ENCODE results near the gene THAP7. TPM values are rescaled to one million over a fixed set of nuclear protein-coding genes. Genes with fewer than 3 reads are reported as not detected.
"Not testable (repeated sequence)": the region's sequence is repeated elsewhere in the genome, so short reads cannot be mapped to it uniquely, and the experiment has no call there.

THAP7 gene, protein sequence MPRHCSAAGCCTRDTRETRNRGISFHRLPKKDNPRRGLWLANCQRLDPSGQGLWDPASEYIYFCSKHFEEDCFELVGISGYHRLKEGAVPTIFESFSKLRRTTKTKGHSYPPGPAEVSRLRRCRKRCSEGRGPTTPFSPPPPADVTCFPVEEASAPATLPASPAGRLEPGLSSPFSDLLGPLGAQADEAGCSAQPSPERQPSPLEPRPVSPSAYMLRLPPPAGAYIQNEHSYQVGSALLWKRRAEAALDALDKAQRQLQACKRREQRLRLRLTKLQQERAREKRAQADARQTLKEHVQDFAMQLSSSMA
- total RNA-seq, result 10 to 100 TPM; 35.3 to 39.2 TPM

DNA sequence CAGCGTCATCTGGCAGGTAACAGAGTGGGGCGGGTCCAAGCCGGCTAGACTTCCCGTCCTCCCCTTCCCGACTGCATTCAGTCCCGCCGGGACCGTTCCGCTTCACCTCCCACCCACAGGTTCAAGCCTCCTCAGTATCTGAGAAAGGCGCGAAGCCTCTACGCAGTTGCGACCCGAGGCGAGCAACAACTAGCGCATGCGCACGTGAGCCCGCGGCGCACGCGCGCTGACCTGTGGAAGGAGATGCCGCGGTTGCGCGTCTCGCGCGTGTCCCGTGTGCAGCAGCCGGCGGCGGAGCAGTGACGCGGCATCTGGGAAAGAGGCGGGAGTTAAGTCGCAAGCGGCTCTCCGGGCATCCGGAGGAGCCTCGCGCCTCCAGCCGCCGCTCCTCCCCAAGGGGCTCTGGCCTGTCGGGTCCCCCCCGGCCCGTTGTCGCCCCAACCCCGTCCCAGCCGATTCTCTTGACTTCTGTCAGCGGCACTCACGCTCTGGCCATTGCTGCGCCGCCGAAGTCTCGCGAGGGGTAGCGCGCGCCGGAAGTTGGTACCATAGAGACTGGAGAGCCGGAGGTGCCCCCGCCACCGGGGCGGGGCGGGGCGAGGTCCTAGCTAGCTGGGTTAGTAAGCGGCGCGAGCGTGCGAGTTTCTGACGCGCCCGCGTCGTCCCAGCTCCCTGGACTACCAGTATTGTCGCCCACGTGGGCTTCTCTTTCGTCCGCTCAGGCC is at the start of gene THAP7:
Gene THAP7 (minus strand): TSS at position 518 of the 725 bp plus-strand sequence. CDS start 207 bp downstream, at position 311.
- POLR2A ChIA-PET, result interaction anchor here (1.1 to 2.5 kb wide), 3 partner anchors 13 to 22 kb away, joined by 3 to 21 read pairs (median 3); partner anchors contain the start of gene LZTR1
- CTCF ChIA-PET, result interaction anchor here (0.8 to 1.5 kb wide), 4 partner anchors 12 to 198 kb away, joined by 3 to 5 read pairs (median 3); no protein-coding TSS in a partner anchor

DNA sequence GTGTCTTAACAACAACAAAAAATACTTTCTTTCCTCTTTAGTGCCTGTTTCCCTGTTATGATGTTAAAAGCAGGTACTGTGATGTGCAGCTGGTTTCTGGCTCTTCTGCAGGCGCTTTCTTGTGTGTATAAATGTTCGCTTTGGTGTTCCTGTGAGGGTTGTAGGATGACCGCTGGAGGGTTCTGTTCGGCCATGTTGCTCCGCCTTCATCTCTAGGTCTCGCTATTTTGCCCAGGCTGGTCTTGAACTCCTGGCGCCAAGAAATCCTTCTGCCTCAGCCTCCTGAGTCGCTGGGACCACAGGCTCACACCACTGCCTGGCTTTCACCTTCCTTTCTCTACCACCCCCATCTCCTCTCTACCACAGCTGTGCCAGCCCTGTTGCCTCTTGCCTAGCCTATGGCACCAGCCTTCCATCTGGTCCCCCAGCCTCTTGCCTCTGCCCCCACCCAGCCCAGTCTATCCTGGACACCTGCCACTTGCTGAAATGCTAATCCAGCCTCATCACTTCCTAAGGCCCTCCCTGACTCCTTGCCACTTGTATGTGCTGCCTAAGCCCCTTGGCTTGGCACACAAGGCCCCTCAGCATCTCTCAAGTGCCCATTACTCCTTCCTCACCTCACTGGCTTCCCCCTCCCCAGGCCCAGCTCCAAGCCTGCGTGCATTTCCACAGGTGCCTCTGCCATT is 49.4 kb upstream of the THAP7 start:
- POLR2A ChIA-PET, result no interaction called here

DNA sequence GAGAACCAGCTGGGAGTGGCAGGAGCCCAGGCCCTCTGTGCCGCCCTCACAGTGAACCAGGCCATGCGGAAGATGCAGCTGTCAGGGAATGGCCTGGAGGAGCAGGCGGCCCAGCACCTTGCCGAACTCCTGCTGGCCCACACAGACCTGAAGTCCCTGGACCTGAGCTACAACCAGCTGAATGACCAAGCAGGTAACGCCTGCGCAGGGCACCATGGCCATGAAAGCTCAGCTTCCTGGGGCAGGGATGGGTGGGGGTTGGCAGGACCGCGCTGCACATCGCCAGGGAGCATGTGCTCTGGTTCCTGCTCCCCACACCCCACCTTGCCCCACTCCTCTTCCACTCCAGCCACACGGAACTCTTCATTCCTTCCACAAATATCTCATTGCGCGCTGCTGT is 47.0 kb upstream of the THAP7 start:
- POLR2A ChIA-PET, result not testable (repeated sequence)
- CTCF ChIA-PET, result interaction anchor here (0.5 kb wide), 1 partner anchor 87 kb away, joined by 3 read pairs; no protein-coding TSS in a partner anchor

More for the DNA sequence above, 49.4 kb upstream of the THAP7 start:
- CTCF ChIA-PET, result no interaction called here

DNA sequence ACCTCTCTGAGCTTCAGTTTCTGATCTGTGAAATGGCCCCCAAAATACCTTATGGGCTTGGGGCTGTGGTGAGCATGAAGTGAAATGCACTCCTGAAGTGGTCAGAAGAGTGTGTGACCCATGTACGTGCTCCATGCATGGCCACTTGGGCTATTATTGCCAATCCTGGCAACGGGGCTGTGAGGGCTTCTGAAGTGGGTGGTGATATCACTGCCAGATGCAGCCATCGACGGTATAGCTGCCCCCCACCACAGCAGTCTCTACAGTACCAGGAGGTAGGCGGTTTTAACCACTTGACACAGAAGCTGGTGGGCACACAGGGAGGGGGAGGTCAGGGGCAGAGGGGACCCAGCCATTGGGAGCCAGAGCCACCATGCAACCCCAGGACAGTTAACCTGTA is 46.5 kb upstream of the THAP7 start:
- CTCF ChIA-PET, result interaction anchor here (0.5 kb wide), 1 partner anchor 86 kb away, joined by 3 read pairs; no protein-coding TSS in a partner anchor
- POLR2A ChIA-PET, result not testable (repeated sequence)

DNA sequence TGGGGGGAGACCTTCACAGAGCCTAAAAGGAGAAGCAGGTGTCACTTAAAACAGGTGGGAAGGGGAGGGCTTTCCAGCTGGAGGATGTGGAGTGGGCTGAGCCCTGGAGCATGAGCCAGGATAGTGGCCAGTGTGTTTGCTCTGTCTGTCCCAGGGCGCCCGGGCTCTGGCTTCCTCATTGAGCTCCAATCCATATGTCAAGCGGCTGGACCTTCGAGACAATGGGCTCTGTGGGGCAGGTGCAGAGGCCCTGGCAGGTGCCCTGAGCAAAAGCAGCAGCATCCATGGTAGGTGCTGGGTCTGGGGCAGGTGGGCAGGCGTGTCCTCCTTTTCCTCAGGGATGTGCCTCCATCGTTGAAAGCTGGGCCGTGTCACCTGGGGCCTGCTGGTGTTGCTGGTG is 45.8 kb upstream of the THAP7 start:
- CTCF ChIA-PET, result no interaction called here
- POLR2A ChIA-PET, result no interaction called here

DNA sequence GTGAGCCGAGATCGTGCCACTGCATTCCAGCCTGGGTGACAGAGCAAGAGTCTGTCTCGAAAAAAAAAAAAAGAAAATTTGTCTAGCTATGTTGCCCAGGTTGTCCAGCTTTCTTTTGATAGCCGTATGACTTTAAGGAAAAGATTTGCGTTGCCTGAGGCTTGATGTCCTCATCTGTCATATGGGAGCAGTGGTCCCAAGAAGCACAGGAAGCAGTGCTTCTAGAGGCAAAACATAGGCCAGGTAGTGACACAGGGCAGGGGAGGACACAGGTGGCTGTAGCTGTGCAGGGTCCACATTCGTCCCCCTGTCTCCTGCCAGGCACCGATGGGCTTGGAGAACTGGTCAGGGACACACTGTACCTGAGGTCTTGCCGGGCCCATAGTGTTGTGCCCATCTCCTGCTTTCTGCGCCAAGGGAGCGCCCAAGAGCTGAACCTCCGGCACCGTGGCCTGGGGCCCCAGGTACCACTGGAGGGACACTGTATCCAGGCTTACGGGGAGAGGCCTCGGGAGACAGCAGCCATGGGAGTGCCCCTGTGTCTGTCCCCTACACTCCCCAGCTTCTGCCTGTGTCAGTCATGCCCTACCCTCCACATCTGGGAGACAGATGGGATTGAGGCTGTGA is 45.2 kb upstream of the THAP7 start:
- CTCF ChIA-PET, result interaction anchor here (0.8 kb wide), 1 partner anchor 15 kb away, joined by 3 read pairs; the partner anchor contains the start of gene SLC7A4

DNA sequence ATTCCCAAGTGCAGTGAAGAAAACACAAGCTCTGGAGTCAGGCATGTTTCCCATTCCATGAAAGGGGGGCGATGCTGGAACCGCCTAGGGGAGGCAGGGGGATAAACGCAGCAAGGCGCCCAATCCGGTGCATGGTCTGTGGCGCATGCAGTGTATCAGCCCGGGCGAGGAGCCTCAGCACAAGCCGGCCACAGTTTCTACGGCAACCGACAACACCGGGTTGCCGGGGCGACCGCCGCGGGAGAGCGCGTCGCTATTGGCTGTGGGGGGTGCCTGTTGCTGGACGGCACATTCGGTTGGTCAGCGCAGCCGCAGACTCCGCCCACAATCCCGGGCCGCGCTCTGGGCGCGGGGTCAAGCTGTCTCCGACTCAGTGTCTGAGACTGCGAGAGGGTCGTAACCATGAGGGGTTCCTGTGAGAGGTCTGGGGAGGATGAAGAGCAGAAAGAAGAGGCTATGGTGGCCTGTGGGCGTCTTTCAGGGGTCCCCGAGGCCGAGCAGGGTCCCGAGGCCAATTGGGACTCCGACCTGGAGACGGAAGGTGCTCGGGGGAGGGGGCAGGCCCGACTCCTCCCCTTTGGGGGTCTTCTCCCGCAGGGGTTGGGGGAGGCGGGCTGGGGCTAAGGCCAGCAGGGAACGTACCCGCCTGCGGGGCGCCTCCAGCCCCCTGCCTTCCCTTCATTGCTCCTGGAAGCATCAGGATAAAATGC is 43.8 kb upstream of the THAP7 start, which contains the start of gene LRRC74B:
Gene LRRC74B (plus strand): TSS at position 362 of the 710 bp plus-strand sequence. CDS start 41 bp downstream, at position 403.
- POLR2A ChIA-PET, result interaction anchor here (1.4 kb wide), 1 partner anchor 32 kb away, joined by 3 read pairs; no protein-coding TSS in a partner anchor
- CTCF ChIA-PET, result interaction anchor here (0.7 to 0.8 kb wide), 2 partner anchors 14 to 77 kb away, joined by 3 read pairs; partner anchors contain the start of gene SLC7A4

More for the DNA sequence above, 45.2 kb upstream of the THAP7 start:
- POLR2A ChIA-PET, result interaction anchor here (1.4 kb wide), 1 partner anchor 34 kb away, joined by 3 read pairs; no protein-coding TSS in a partner anchor

DNA sequence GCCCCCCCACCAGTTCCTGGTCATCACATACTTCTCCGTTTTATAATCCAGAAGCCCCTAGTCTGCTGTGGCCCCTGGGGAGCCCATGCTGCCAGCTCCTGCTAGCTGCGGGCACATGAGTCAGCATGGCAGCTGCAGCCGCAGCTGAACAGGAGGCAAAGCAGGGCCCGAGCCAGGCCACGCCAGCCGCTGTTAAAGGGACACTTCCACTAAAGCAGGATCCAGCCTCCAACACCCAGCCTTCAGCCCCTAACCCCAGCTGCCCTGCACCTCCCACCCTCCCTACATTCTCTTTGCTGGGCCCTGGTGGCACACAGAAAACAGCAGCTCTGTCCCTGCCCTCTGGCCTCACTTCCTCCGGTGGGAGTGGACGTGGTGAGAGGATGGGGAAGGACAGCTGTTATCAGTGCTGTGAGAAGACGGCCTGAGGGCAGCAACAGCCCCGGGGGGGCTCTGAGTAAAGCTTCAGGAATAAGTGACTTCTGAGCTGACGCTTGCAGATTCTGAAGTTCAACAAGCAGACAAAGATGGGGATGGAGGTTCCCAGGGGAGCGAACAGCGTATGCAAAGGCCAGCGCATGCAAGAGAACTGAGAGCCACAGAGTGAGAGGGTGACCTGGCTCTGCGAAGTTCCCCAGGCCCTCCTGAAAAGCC is 43.1 kb upstream of the THAP7 start:
- ChIA-PET CTCF (interaction anchor here (0.7 kb wide), 1 partner anchor 77 kb away, joined by 3 read pairs; no protein-coding TSS in a partner anchor), POLR2A (no interaction called here)

DNA sequence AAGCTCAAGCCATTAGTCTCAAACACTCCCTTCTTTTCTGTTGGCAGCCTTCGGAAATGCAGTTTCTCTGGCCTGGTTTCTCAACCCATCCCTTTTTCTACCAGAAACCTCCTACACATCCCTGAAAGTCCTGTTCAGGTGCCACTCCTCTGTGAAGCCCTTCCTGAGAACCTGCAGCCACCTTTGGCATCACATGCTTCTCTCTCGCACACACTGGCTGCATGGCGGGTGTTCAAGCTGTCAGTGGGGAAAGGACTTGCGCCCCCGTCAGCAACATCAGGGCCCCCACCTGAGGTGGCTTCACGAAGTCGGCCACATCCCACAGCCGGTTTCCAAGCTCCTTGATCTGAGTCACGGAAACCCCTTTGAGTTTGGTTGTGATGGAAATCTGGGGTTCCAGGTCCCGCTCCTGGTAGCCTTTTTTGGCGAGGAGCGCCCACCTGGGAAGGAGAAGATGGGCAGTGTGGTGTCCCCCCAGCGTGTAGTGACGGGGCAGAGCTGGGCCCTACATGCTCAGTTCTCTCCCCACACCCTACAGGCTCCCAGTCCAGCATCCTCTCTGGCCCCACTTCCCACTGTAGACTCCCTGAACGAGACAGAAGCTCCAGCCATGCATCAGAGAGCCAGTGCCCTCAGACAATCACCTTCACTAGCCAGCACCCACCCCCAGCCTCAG is 42.1 kb upstream of the THAP7 start:
- CTCF ChIA-PET, result no interaction called here
- POLR2A ChIA-PET, result no interaction called here

DNA sequence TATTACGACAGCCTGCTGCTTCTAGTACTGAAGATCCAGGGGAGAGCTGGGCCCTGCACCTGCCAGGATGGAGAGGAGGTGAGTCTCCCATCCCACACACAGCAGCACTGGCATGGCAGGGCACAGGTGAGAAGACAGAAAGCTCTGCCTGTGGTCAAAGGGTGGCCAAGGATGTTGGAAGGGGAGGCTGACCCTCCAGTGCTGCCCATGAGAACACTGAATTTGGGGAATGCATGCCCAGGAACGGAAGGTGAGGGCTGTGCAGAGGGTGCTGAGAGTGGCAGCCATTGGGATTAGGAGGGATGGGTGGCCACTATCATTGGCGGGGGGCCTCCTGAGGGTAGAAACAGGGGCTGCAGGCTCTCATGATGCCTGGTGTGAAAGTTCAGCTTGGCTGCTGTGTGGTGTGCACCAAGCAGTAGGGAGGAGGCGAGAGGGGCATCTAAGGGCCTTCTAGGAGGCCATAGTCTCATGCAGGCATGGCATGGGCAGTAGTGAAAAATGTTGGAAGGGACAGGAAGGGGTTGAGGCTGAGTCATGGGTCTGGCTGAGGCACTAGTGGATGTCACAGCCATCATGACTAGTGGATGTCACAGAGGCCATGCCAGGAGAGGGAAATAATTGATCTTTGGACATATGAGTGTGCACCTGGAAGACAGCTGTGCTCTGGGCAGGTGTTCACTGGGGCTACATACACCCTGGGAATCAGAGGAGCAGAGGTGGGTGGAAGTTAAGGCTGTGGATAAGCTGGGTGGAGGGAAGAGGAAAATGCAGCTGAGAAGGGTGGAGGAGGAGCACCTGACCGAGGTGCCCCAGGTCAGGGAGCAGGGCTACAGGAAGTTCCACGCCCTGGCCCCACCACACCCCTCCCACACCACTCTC is 41.3 kb upstream of the THAP7 start:
- POLR2A ChIA-PET, result no interaction called here
- CTCF ChIA-PET, result no interaction called here

DNA sequence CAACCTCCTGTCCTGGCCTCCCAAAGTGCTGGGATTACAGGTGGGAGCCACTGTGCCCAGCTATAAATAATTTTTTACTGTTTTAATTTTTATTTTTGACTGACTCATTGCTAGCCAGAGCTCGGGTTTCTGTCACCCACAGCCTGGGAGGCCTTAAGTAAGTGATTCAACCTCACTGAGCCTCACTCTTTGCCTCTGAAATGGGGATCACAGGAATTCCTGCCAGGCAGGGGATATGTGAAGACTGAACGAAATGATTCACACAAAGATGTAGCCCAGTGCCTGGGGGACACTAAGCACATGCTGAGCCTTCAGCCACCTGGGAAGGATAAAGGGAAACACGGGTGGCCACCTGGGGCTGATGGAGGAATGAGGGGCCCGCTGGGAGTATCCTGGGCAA is 40.0 kb upstream of the THAP7 start:
- ChIA-PET CTCF (no interaction called here), POLR2A (no interaction called here)

DNA sequence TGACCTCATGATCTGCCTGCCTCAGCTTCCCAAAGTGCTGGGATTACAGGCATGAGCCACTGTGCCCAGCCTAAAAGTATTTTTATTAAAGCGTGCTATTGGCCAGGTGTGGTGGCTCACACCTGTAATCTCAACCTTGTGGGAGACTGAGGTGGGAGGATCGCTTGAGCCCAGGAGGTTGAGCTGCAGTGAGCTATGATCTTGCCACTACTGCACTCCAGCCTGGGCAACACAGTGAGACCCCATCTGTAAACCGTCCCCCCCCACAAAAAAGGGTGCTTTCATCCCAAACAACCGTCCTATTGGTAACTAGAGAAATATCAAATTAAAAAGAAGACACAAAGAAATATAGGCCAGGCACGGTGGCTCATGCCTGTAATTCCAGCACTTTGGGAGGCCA is 37.2 kb upstream of the THAP7 start:
- POLR2A ChIA-PET, CTCF ChIA-PET: not testable (repeated sequence)

DNA sequence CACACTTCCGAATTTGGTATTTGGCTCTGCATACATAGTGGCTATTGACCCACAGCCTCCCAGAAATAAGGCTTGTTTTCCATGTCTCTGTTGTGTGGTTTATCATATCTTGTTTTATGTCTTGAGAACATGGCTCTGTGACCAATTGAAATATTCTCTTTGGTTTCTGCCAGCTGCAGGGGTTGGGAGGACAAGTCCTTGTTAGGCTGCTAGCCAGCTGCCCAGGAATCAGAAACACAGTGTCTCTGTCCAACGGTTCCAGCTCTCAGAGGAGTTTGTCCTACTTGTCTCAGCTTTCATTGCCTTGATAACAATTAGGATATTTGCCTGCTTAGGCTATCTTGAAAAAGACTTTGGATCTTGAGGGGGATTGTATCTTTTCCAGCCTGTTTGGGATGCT is 36.5 kb upstream of the THAP7 start:
- ChIA-PET POLR2A (no interaction called here), CTCF (no interaction called here)

DNA sequence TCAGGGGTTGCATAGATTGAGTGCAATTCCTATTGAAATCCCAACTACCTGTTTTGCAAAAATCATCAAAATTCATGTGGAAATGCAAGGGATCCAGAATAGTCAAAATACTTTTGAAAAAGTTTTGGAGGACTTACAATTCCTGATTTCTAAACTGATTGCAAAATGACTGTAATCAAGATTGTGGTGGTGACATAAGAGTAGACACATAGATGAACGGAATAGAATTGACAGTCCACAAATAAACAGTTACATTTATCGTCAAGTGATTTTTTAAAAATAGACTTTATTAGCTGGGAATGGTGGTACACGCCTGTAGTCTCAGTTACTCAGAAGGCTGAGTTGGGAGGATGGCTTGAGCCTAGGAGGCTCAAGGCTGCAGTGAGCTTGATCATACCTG is 33.1 kb upstream of the THAP7 start:
- CTCF ChIA-PET, result no interaction called here
- POLR2A ChIA-PET, result no interaction called here

DNA sequence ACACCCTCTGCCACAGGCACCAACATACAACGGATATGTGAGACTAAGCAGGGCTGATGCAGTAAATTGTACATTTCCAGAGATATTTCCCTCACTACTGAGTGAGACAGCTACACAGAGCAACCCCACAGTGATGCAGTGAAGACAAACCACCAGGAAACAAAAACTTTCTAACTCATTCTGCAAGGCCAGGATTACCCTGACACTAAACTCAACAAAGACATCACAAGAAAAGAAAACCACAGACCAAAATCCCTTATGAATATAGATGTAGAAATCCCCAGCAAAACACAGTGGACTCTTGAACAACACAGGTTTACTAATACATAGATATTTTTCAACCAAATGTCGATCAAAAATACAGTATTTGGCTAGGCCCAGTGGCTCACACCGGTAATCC is 32.0 kb upstream of the THAP7 start:
- ChIA-PET POLR2A (no interaction called here), CTCF (interaction anchor here (0.6 kb wide), 1 partner anchor 72 kb away, joined by 4 read pairs; no protein-coding TSS in a partner anchor)

DNA sequence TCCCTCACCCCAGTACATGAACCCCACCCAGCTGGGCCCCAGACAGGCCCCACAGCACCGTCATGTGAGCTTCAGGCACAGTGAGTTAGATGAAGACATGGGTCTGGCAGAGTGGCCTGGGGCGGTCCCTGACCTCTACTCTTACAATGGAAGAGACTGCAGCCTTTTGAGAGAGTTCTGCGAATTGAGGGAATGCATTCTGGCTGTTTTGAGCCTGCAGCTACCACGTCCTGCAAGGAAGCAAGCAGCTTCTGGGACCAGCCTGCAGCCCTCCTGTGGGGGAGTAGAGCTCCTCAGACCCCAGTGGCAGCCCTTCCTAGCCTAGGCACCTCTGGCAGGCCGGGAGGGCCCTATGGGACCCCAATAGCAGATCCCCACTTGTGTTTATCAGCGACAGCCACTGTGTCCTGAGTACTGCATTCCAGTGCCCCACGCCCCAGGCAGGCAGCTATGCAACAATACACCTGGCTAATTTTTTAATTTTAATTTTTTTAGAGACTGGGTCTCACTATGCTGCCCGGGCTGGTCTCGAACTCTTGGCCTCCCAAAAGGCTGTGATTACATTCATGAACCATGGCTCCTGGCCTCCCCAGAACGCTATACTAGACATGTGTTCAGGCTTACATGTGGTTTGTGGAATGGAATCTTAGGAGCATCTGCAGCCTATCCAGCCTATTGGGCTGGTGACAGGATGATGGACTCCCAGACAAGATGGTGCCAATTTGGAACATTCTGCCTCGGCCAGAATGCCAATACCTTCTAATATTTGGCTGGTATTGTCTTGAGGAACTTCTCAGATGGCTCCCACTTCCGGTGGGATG is 31.2 kb upstream of the THAP7 start:
- POLR2A ChIA-PET, result no interaction called here
- CTCF ChIA-PET, result no interaction called here
